Endothelial cell of umbilical vein (primary cell): ENCODE measurements around the gene MAP3K4.

Experiments
- CTCF ChIP-seq, 2 donors: IDR thresholded peaks; 1 replicate in 1 of 2; 2 replicates in 1 of 2; pipeline ENCODE4 v1.5.1; 2011; ENCODE audit warnings: low read length in 2 of 2, mild to moderate bottlenecking in 2 of 2, moderate library complexity in 2 of 2, control low read depth in 1 of 2, inconsistent platforms in 1 of 2, low read depth in 1 of 2; ENCODE audit not compliant: insufficient read depth in 1 of 2; ENCODE audit errors: extremely low read depth in 1 of 2
- EZH2 ChIP-seq: IDR thresholded peaks from 2 replicates; pipeline ENCODE4 v1.6.1; 2012; ENCODE audit warnings: borderline replicate concordance, low read depth, mild to moderate bottlenecking, moderate library complexity, low read length, inconsistent platforms; ENCODE audit not compliant: severe bottlenecking
- GATA2 ChIP-seq: IDR thresholded peaks from 2 replicates; pipeline ENCODE4 v1.7.0; 2011; ENCODE audit warnings: low read depth, mild to moderate bottlenecking, moderate library complexity, mixed read lengths, low read length; ENCODE audit not compliant: insufficient read length, insufficient read depth
- MAX ChIP-seq: IDR thresholded peaks from 2 replicates; pipeline ENCODE4 v1.6.1; 2011; ENCODE audit not compliant: insufficient read depth, insufficient read length
- POLR2A ChIP-seq: IDR thresholded peaks from 2 replicates; pipeline ENCODE4 v1.6.1; 2012; ENCODE audit warnings: low read depth, mild to moderate bottlenecking, control low read depth, low read length
- POLR2AphosphoS5 ChIP-seq: IDR thresholded peaks from 2 replicates; pipeline ENCODE4 v1.6.1; 2012; ENCODE audit warnings: low read depth, mild to moderate bottlenecking, control low read depth, low read length, moderate library complexity; ENCODE audit not compliant: insufficient read depth

GRCh38 chr6:161003336-161003735 is 11.8 kb downstream of the MAP3K4 start:
- no peak for TF ChIP-seq CTCF (IDR thresholded peaks at IDR 0.05; ENCODE audit: extremely low read depth in 1 of 2, insufficient read depth in 1 of 2, low read depth in 1 of 2, low read length in 2 of 2)
- TF ChIP-seq MAX = no peak
- no peak for TF ChIP-seq POLR2AphosphoS5
- TF ChIP-seq POLR2A = no peak
- TF ChIP-seq EZH2 = no peak
- TF ChIP-seq GATA2 = no peak
